CD4-positive, alpha-beta T cell (primary cell): ENCODE measurements around the gene IL1RAPL2. TPM values are rescaled to one million over a fixed set of nuclear protein-coding genes. Genes with fewer than 3 reads are reported as not detected.

ENCODE experiments used
- ATAC-seq: fragments of 200-7000 bp; cut with Tn5 transposase; one replicate; pipeline ENCODE4 v1.10.0; 2022; ENCODE audit warnings: mild to moderate bottlenecking; ENCODE audit not compliant: poor library complexity
- CTCF ChIA-PET: fragments of 350-600 bp; sonication (Branson Sonifier 250); formaldehyde crosslinking; loops from one replicate; lab custom pipeline; 2021; ENCODE audit warnings: antibody characterized with exemption, inconsistent platforms; lab: Charles Lee
- POLR2A ChIA-PET: fragments of 350-600 bp; sonication (Branson Sonifier 250); formaldehyde crosslinking; loops from one replicate; lab custom pipeline; 2021; ENCODE audit warnings: antibody characterized with exemption, inconsistent platforms; lab: Charles Lee
- DNase-seq, 14 experiments: peaks; one replicate each; pipeline ENCODE4 v3.0.0-alpha.2; 2013 to 2020; ENCODE audit warnings: mixed read lengths in 2 of 14
- H3K27ac ChIP-seq, 2 donors: one replicate each; pipeline versions ENCODE4 v1.5.1 to v1.7.0; 2013; ENCODE audit warnings: low read length in 2 of 2, low read depth in 1 of 2, mild to moderate bottlenecking in 1 of 2
- H3K27me3 ChIP-seq, 2 experiments: 1 replicate in 1 of 2; 2 replicates in 1 of 2; pipeline versions ENCODE4 v1.6.1 to v1.7.0; 2013; ENCODE audit warnings: low read length in 2 of 2, control low read depth in 1 of 2, mild to moderate bottlenecking in 1 of 2, moderate library complexity in 1 of 2; ENCODE audit not compliant: insufficient read depth in 2 of 2, control insufficient read depth in 1 of 2
- H3K36me3 ChIP-seq: one replicate; pipeline ENCODE4 v1.6.1; 2013; ENCODE audit warnings: low read length, control low read depth; ENCODE audit not compliant: insufficient read depth
- H3K4me1 ChIP-seq: one replicate; pipeline ENCODE4 v1.6.1; 2013; ENCODE audit warnings: low read length, control low read depth; ENCODE audit not compliant: insufficient read depth
- H3K4me3 ChIP-seq: one replicate; pipeline ENCODE4 v1.5.1; 2013; ENCODE audit warnings: mild to moderate bottlenecking, low read length, moderate library complexity
- H3K9me3 ChIP-seq, 2 experiments: 1 replicate in 1 of 2; 2 replicates in 1 of 2; pipeline versions ENCODE4 v1.6.1 to v1.7.0; 2013; ENCODE audit warnings: low read length in 2 of 2, mild to moderate bottlenecking in 2 of 2, control low read depth in 1 of 2, moderate library complexity in 1 of 2; ENCODE audit not compliant: control insufficient read depth in 1 of 2, insufficient read depth in 1 of 2
- H3K27ac Mint-ChIP-seq: one replicate; pipeline ENCODE4 v1.8.0; 2020; ENCODE audit warnings: mixed read lengths
- H3K27me3 Mint-ChIP-seq: one replicate; pipeline ENCODE4 v1.8.0; 2021; ENCODE audit warnings: mixed read lengths
- H3K36me3 Mint-ChIP-seq: one replicate; pipeline ENCODE4 v1.8.0; 2021; ENCODE audit warnings: low read depth, mixed read lengths
- H3K4me1 Mint-ChIP-seq: one replicate; pipeline ENCODE4 v1.8.0; 2021; ENCODE audit warnings: low read depth, mixed read lengths
- H3K4me3 Mint-ChIP-seq: one replicate; pipeline ENCODE4 v1.8.0; 2020; ENCODE audit warnings: mild to moderate bottlenecking, mixed read lengths
- H3K9me3 Mint-ChIP-seq: one replicate; pipeline ENCODE4 v1.8.0; 2020; ENCODE audit warnings: mixed read lengths
- intact Hi-C, 2 experiments: fragments of 100-400 bp; cut with DNase I in 1 of 2; cut with micrococcal nuclease in 1 of 2; formaldehyde crosslinking; loops; one replicate each; pipeline versions ENCODE4 v1.15.1 to v1.9.0; 2023 to 2025; cut with DNase I, micrococcal nuclease
- total RNA-seq, 174 experiments: library from RNA in 2 of 174; stranded (reverse) in 2 of 174; gene quantifications; one replicate each; pipeline ENCODE4 v1.2.3 and lab custom pipeline; 2021 to 2026
- TF ChIP-seq, protein P1 (sequence below): fragments of 200-600 bp; IDR thresholded peaks from one replicate; pipeline ENCODE4 v1.8.0; 2022; ENCODE audit warnings: antibody characterized with exemption, mild to moderate bottlenecking

IL1RAPL2 gene
- total RNA-seq, 2 experiments from 2014 or later, result not detected

DNA sequence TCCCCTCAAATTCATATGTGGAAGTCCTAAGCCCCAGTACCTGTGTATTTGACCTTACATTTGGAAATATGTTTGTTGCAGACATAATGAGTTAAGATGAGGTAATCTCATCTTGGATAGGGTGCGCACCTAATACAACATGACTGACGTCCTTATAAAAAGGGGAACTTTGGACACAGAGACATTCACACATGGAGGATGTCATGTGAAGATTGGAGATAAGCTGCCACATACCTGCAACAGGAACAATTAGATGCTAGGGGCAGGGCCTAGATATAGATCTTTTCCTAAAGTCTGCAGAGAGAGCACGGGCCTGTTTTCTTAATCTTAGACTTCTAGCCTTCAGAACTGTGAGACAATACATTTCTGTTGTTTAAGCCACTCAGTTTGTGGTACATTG, 162.5 kb downstream of the IL1RAPL2 start:
- Histone ChIP-seq H3K9me3 (no peaks in the 10 kb centered on the region), H3K27ac (no peak overlapping the region), H3K36me3 (no peaks in the 10 kb centered on the region), H3K4me3 (no peak overlapping the region), H3K4me1 (no peaks in the 10 kb centered on the region), H3K27me3 (no peaks in the 10 kb centered on the region)
- no peaks in the 10 kb centered on the region for H3K36me3 Mint-ChIP-seq
- H3K27ac Mint-ChIP-seq, result no peak overlapping the region
- H3K4me1 Mint-ChIP-seq, result no peaks in the 10 kb centered on the region
- CTCF ChIA-PET, result no interaction called here
- TF ChIP-seq, protein P1, sequence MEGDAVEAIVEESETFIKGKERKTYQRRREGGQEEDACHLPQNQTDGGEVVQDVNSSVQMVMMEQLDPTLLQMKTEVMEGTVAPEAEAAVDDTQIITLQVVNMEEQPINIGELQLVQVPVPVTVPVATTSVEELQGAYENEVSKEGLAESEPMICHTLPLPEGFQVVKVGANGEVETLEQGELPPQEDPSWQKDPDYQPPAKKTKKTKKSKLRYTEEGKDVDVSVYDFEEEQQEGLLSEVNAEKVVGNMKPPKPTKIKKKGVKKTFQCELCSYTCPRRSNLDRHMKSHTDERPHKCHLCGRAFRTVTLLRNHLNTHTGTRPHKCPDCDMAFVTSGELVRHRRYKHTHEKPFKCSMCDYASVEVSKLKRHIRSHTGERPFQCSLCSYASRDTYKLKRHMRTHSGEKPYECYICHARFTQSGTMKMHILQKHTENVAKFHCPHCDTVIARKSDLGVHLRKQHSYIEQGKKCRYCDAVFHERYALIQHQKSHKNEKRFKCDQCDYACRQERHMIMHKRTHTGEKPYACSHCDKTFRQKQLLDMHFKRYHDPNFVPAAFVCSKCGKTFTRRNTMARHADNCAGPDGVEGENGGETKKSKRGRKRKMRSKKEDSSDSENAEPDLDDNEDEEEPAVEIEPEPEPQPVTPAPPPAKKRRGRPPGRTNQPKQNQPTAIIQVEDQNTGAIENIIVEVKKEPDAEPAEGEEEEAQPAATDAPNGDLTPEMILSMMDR, result no peak
- H3K4me3 Mint-ChIP-seq, result no peak overlapping the region
- intact Hi-C loops, result no loop called here
- ATAC-seq (no peak), DNase-seq (no peak)
- POLR2A ChIA-PET, result no interaction called here
- no peaks in the 10 kb centered on the region for H3K27me3 Mint-ChIP-seq
- H3K9me3 Mint-ChIP-seq, result no peaks in the 10 kb centered on the region

DNA sequence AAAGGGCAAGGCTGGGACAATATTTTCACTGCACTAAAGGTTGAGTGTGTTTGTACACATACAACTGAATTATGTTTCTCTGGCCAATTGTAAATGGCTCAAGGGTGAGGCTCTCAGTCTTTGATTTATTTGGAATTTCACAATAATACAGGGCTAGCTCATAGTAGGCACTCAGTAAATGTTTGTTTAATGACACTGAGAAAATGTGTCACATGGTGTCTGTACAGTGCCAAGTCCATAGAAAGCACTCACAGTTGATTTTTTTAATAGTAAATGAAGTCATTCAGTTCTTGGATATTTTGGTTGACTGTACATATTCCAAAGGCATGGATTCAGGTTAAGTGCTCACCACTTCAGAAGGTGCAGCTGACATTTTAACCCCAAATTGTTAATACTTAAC, 176.4 kb downstream of the IL1RAPL2 start:
- TF ChIP-seq, protein P1, result no peak
- H3K36me3 ChIP-seq, result no peaks in the 10 kb centered on the region
- H3K27me3 ChIP-seq, result no peaks in the 10 kb centered on the region
- ChIA-PET POLR2A (no interaction called here), CTCF (no interaction called here)
- no peaks in the 10 kb centered on the region for H3K36me3 Mint-ChIP-seq
- DNase-seq (no peak), ATAC-seq (no peak)
- H3K27ac ChIP-seq, result no peak overlapping the region
- H3K4me3 Mint-ChIP-seq, result no peak overlapping the region
- no peaks in the 10 kb centered on the region for H3K9me3 ChIP-seq
- H3K4me1 Mint-ChIP-seq, result no peaks in the 10 kb centered on the region
- no peaks in the 10 kb centered on the region for H3K9me3 Mint-ChIP-seq
- no peak overlapping the region for H3K4me3 ChIP-seq
- no peaks in the 10 kb centered on the region for H3K27me3 Mint-ChIP-seq
- intact Hi-C loops, result no loop called here
- no peaks in the 10 kb centered on the region for H3K4me1 ChIP-seq
- H3K27ac Mint-ChIP-seq, result no peak overlapping the region

DNA sequence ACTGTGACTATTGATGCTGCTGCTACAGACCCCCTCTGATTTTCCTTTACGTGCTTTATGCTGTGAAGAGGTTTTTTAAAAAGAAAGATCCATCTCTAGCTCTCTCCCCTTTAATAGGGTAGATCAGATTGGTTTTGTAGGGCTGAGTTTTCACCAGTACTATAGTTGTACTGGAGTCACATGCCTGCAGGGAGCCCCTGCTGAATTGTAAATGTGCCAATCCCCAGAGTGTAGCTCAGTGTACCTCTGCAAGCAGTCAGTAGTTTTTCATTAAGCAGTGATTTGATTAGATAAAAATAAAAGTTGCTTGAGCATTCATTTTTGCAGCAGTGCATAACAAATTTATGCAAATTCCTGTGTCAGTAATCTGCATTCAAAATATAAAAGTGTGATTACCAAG, 179.2 kb downstream of the IL1RAPL2 start:
- H3K9me3 ChIP-seq, result no peaks in the 10 kb centered on the region
- intact Hi-C loops, result no loop called here
- H3K9me3 Mint-ChIP-seq, result no peaks in the 10 kb centered on the region
- H3K36me3 Mint-ChIP-seq, result no peaks in the 10 kb centered on the region
- H3K27me3 ChIP-seq, result no peaks in the 10 kb centered on the region
- no peak overlapping the region for H3K4me3 Mint-ChIP-seq
- H3K36me3 ChIP-seq, result no peaks in the 10 kb centered on the region
- H3K4me1 ChIP-seq, result no peaks in the 10 kb centered on the region
- no peaks in the 10 kb centered on the region for H3K27me3 Mint-ChIP-seq
- ChIA-PET POLR2A (no interaction called here), CTCF (no interaction called here)
- TF ChIP-seq, protein P1, result no peak
- ATAC-seq (no peak), DNase-seq (no peak)
- H3K4me1 Mint-ChIP-seq, result no peaks in the 10 kb centered on the region
- no peak overlapping the region for H3K27ac ChIP-seq
- no peak overlapping the region for H3K27ac Mint-ChIP-seq
- no peak overlapping the region for H3K4me3 ChIP-seq
